Heart left ventricle (tissue), 13 donors: ENCODE results near the gene BATF3.

ENCODE experiments used
- POLR2A ChIP-seq, 2 donors: fragments of 450-650 bp; IDR thresholded peaks; one replicate each; pipeline ENCODE4 v1.6.1; 2017; ENCODE audit warnings: antibody characterized with exemption in 2 of 2, mild to moderate bottlenecking in 2 of 2, moderate library complexity in 2 of 2
- TF ChIP-seq, protein P1 (sequence below), 12 donors: fragments of 200-600 bp; sonication (generic) in 4 of 12; IDR thresholded peaks; one replicate each; pipeline versions ENCODE4 v1.5.0 to v1.8.0; 2018 to 2022; ENCODE audit warnings: antibody characterized with exemption in 12 of 12, mild to moderate bottlenecking in 5 of 12
- donor health status: ischemic (EF 13 %, LVEDD 7.1; RV severe dilation, severe dysfunction).
- donor health status: DM: no; HTN: yes; CAD: no.
- donor health status: DM: no; HTN: no; CAD: no.
- donor health status: ischemic (EF 25% LVEDD 6.9; RV normal size, moderate dysfunction).
- donor health status: ischemic (EF 25% LVEDD 5.7; RV mildly dilated, moderate dysfunction).
- donor health status: ischemic (EF 35%, LVEDD 5.7; RV mildly dilated, moderate dysfunction).
- donor health status: nonischemic (EF 11% LVEDD 7.7; RV severe dilation, severe dysfunction).
- donor health status: DM: yes; HTN: yes; CAD: no.
- donor health status: PGD.
- donor health status: ischemic (EF 29% LVEDD 5.4; RV normal size, mild dysfunction).
- donor health status: nonischemic (EF 23%, LVEDD 6.1; RV moderate dilation, normal function).

DNA sequence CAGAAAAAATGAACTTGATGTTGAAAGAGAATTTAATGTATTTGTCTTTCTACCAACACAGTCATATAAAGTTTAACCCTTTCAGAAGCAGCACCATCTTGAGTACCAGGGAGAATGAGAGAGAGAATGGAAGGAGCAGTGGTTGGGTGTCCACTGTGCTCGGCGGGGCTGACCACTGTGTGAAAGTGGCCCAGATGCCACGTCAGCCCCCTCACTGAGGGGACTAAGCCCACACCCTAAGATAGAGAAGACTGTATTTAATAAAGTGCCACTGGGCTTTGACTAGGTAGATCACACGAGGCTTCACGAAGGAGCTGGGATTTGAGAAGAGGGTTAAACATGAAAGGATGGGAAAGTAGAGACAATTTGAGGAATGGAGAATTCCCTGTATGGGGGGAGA lies 31.2 kb downstream of the BATF3 start:
- TF ChIP-seq, protein P1, sequence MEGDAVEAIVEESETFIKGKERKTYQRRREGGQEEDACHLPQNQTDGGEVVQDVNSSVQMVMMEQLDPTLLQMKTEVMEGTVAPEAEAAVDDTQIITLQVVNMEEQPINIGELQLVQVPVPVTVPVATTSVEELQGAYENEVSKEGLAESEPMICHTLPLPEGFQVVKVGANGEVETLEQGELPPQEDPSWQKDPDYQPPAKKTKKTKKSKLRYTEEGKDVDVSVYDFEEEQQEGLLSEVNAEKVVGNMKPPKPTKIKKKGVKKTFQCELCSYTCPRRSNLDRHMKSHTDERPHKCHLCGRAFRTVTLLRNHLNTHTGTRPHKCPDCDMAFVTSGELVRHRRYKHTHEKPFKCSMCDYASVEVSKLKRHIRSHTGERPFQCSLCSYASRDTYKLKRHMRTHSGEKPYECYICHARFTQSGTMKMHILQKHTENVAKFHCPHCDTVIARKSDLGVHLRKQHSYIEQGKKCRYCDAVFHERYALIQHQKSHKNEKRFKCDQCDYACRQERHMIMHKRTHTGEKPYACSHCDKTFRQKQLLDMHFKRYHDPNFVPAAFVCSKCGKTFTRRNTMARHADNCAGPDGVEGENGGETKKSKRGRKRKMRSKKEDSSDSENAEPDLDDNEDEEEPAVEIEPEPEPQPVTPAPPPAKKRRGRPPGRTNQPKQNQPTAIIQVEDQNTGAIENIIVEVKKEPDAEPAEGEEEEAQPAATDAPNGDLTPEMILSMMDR (IDR thresholded peaks at IDR 0.05), result no peak
- no peak for TF ChIP-seq POLR2A (IDR thresholded peaks at IDR 0.05)
